ENCODE data around the gene PIGV. TPM values are rescaled to one million over a fixed set of nuclear protein-coding genes. Genes with fewer than 3 reads are reported as not detected.
"Not testable (repeated sequence)": the region's sequence is repeated elsewhere in the genome, so short reads cannot be mapped to it uniquely, and the experiment has no call there.

The PIGV gene
- total RNA-seq, 1 donor: 5.2 TPM

DNA sequence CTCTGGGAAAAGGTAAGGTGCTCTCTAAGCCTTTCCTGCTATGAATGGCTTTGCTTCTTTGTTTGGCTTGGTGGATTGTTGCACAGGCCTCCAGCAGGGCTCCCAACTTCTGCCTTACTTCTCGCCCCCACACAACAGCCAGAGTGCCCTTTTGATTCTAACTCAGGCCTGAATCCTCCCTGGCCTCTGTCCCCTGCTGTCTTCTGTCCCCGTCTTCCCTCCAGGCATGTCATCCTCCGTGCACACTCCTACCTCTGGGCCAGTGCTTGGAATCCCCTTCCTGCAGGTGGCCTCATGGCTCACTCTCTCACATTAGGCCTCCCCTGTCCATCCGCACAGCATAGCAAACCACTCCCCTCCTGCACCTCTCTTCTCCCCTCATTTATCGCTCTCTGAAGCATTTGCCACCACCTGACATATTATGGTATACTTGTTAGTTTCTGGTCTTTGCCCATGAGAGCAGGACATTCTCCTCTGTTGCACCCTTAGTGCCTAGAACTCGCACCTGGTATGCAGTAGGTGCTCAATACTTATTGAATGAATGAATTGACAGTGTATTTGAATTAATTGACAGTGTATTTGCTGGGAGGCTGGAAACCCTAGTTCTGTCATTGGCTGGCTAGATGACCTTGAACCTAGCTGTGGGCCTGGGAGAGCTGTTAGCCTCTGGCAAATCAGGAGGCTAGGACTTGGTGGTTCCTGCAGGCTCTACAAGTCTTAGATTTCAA, 41.6 kb downstream of the PIGV start:
- Histone ChIP-seq H3K4me1 (ENCODE audit: insufficient read depth, low read length) (peaks cover 75% of the 10 kb centered on the region), H3K9me3 (ENCODE audit: low read depth, low read length) (no peaks in the 10 kb centered on the region), H3K4me3 (ENCODE audit: low read length) (peak overlapping the region; percentile 23), H3K27me3 (ENCODE audit: insufficient read depth, low read length) (no peaks in the 10 kb centered on the region)

DNA sequence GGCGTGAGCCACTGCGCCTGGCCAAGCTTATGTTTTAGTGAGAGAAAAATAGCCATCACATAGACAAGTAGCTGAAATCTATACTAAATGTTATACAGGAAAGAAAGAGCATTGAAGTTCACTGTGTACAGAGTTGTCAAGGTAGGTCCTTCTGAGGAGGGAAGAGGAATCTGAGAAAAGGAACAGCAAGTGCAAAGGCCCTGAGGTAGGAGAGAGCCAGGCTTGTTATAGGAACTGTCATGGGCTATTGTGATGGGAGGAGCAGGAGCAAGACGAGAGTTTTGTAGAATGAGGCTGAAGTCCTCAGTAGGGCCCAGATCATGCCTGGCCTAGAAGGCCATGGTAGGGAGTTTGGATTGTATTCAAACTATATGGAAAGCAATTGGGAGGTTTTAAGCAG, 43.3 kb downstream of the PIGV start:
- peaks cover 71% of the 10 kb centered on the region for H3K4me1 ChIP-seq (ENCODE audit: insufficient read depth, low read length)
- H3K27me3 ChIP-seq (ENCODE audit: insufficient read depth, low read length): no peaks in the 10 kb centered on the region
- no peaks in the 10 kb centered on the region for H3K9me3 ChIP-seq (ENCODE audit: low read depth, low read length)
- H3K4me3 ChIP-seq (ENCODE audit: low read length): no peak overlapping the region

DNA sequence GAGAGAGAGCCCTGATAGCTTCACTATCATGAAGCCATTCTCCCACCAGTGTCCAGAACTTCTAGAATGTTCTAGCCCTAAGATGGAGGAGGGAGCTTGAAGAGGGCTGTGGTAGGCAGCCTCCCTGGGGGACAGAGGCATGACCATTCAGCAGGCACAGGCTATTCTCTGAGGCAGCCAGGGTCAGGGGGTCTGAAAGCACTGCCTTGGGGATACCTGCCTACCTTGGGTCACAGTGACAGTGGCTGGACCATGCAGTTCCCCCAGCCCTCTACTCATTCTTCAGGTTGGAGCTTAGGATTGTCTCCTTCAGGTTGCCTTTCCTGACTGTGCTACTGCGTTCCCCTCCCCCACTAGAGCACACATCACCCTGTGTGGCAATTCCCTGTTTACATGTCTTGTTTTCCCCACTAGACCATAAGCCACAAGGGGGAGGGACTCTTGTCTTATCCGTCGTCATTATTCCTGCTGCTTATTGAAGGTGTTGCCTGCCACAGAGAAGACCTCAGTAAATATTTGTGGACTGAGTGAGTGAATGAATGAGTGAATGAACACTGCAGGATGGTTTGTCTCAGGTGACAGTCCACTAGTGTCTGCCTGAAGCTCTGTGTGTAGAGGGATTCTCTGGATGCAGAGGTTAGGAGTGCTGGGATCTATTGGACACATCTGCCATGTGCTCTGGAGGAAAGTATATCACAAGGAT, 43.9 kb downstream of the PIGV start:
- Histone ChIP-seq H3K4me1 (ENCODE audit: insufficient read depth, low read length) (peaks cover 68% of the 10 kb centered on the region), H3K27me3 (ENCODE audit: insufficient read depth, low read length) (no peaks in the 10 kb centered on the region), H3K4me3 (ENCODE audit: low read length) (no peak overlapping the region), H3K9me3 (ENCODE audit: low read depth, low read length) (no peaks in the 10 kb centered on the region)

DNA sequence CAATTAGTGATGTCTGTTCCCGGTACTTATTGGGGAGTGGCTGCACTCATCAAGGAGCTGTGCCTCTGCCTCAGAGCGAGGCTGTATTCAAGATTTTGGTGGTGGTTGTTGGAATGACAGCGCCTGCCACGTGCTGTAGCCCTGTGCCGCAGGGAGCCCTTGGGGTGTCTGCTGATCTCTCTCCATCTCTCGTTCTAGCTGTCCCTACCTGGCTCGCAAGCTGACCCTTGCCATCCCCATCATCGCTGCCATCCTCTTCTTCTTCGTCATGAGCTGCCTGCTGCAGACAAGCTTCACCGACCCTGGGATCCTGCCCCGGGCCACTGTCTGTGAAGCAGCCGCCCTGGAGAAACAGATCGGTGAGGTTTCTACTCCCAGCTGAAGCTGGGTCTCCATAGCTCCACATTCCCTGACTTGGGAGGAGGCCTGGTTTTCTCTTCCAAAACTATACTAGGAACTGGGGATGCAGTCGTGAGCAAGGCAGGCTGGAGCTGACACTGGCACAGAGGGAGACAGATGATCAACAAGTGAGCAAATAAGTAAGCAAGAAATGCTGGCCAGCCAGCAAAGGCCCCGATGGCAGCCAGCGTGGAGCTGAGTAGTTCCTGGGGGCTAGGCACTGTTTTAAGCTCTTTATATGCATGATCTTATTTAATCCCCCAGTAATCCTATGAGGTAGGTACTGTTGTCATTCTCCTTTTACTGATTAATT, 44.7 kb downstream of the PIGV start:
- peaks cover 66% of the 10 kb centered on the region for H3K4me1 ChIP-seq (ENCODE audit: insufficient read depth, low read length)
- H3K9me3 ChIP-seq (ENCODE audit: low read depth, low read length): no peaks in the 10 kb centered on the region
- H3K4me3 ChIP-seq (ENCODE audit: low read length): no peak overlapping the region
- H3K27me3 ChIP-seq (ENCODE audit: insufficient read depth, low read length): no peaks in the 10 kb centered on the region

DNA sequence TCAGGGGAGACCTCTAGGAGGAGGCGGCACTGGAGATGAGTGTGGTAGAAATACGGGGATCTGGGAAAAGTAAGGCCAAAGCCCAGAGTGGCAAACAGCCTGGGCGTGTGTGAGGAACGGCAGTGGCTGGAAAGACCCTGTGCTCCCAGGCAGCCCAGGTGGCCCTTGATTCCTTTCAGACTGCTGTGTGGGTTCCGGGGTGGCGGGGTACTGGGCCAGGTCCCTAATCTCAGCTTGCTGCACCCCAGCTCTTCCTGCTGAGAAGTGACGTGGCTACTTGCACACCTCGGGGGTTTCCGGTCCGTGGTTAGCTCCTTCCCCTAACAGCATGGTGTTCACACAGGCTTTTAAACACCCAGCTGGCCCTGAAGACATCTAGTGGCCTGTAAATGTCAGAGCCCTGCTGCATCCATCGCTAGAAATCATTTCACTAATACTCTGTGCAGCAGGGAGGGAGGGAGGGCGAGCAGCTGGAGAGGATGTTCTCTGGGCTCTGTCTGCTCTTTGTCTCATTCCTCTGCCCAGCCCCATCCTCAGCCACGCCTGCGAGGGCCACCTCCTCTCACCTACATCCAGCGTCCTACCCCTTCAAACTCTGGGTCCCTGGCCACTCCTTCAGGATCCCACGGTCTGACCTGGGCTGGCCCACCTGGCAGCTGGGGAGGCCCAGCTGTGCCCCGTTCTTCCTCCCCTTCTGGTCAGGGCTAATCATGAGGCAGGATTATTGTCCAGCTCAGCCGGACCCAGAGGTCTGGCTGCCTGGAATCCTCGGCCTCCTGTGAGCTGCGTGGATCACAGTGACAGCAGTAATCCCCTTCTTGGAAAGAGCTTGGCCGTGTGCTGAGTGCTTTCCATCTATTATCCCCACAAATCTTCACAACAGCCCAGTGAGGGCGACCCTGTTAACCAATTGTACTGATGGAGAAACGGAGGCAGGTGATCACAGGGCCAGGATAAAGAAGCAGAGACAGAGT, 46.0 kb downstream of the PIGV start:
- H3K27me3 ChIP-seq (ENCODE audit: insufficient read depth, low read length): no peaks in the 10 kb centered on the region
- H3K9me3 ChIP-seq (ENCODE audit: low read depth, low read length): no peaks in the 10 kb centered on the region
- peaks cover 60% of the 10 kb centered on the region for H3K4me1 ChIP-seq (ENCODE audit: insufficient read depth, low read length)
- H3K4me3 ChIP-seq (ENCODE audit: low read length): peak overlapping the region; percentile 7

DNA sequence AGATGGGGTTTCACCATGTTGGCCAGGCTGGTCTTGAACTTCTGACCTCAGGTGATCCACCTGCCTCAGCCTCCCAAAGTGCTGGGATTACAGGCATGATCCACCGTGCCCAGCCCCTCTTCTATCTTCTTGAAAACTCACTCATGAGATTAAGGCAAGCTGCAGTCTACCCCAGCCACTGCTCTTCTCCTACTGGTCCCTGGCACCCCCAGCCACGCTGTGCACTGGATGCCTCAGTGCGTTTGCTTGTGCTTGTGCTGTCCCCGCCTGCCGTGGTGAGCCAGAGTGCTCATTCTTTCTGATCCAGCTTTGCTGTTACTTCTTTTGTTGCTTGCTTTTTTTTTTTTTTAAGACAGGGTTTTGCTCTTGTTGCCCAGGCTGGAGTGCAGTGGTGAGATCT, 49.9 kb downstream of the PIGV start:
- not testable (repeated sequence) for H3K27me3 ChIP-seq (ENCODE audit: insufficient read depth, low read length); H3K9me3 ChIP-seq (ENCODE audit: low read depth, low read length); H3K4me3 ChIP-seq (ENCODE audit: low read length)
- peaks cover 35% of the 10 kb centered on the region for H3K4me1 ChIP-seq (ENCODE audit: insufficient read depth, low read length)

DNA sequence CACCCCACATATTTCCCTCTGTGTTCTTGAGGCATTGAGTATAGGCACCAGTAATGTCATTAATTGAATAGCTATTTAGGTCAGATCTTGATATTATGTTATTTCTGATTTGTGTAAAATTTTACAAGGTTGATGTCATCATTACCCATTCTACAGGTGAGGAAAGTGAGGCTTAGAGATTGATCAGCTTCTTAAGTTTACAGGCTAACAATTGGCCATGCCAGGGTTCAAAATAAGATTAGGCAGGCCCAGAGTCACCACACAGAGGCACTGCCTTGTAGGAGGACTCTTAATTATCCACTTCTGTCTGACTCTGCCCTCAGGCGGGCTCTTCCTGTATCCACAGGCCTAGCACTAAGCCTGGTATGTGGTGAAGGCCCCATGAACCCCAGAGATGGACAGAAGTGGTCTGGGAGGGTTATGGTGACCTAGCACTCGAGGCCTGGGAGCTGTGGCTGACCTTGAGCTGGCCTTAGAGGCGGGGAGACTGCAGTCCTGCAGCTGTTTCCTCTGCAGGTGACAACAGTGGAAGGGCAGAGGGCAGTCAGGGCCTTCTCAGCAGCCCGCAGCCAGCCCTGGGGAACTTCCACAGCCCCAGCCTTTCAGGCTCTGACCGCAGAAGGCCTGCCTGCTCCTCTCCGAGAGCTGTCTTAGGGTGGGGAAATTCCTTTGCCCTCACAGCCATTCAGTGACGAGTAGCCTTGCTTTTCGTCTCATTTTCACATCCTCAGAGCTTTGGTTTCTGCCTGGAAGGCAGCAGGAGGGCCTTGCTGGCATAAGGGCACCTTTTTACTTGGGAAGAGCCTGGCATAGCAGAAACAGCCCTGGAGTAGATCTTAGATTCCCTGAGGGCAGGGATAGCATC, 51.0 kb downstream of the PIGV start:
- H3K4me3 ChIP-seq (ENCODE audit: low read length): no peak overlapping the region
- H3K27me3 ChIP-seq (ENCODE audit: insufficient read depth, low read length): no peaks in the 10 kb centered on the region
- H3K9me3 ChIP-seq (ENCODE audit: low read depth, low read length): no peaks in the 10 kb centered on the region
- H3K4me1 ChIP-seq (ENCODE audit: insufficient read depth, low read length): peaks cover 24% of the 10 kb centered on the region

DNA sequence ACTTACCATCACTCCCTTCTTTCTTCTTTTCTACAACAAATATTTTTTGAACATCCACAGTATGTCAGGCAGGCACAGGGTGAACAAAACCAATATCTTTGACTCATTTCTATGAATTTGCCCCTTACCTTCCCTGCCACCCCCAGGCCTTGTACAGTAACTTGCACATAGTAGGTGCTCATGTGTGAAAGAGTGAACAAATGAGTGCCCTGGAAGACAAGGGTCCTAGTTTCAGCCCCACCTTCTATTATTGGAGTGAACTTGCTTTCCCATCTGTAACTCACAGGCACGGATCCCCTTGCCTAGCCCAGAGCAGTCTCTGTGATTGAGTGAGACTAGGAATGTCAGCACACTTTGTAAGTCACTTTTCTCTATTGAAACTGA, 51.6 kb downstream of the PIGV start:
- no peaks in the 10 kb centered on the region for H3K27me3 ChIP-seq (ENCODE audit: insufficient read depth, low read length)
- H3K9me3 ChIP-seq (ENCODE audit: low read depth, low read length): no peaks in the 10 kb centered on the region
- peaks cover 19% of the 10 kb centered on the region for H3K4me1 ChIP-seq (ENCODE audit: insufficient read depth, low read length)
- H3K4me3 ChIP-seq (ENCODE audit: low read length): no peak overlapping the region

DNA sequence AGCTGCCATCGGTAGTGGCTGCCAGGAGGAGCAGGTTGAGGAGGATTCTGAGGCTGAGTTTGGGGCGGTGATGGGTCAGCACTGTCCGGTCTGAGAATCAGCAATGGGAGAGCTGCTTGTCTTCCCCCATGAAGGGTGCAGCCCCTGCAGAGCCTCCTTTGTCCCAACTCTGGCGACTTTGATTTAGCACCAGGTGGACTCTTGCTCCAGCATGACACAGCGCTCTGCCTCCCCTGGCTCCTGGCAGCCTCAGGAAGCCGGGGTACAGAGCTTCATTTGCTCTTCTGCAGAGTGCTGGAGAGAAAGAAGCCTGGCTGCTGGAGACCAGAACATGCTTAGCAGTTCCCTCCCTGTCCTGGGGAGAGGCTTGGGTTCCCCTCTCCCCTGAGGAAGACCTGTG, 52.0 kb downstream of the PIGV start:
- H3K27me3 ChIP-seq (ENCODE audit: insufficient read depth, low read length): no peaks in the 10 kb centered on the region
- H3K4me1 ChIP-seq (ENCODE audit: insufficient read depth, low read length): peaks cover 16% of the 10 kb centered on the region
- no peaks in the 10 kb centered on the region for H3K9me3 ChIP-seq (ENCODE audit: low read depth, low read length)
- no peak overlapping the region for H3K4me3 ChIP-seq (ENCODE audit: low read length)

DNA sequence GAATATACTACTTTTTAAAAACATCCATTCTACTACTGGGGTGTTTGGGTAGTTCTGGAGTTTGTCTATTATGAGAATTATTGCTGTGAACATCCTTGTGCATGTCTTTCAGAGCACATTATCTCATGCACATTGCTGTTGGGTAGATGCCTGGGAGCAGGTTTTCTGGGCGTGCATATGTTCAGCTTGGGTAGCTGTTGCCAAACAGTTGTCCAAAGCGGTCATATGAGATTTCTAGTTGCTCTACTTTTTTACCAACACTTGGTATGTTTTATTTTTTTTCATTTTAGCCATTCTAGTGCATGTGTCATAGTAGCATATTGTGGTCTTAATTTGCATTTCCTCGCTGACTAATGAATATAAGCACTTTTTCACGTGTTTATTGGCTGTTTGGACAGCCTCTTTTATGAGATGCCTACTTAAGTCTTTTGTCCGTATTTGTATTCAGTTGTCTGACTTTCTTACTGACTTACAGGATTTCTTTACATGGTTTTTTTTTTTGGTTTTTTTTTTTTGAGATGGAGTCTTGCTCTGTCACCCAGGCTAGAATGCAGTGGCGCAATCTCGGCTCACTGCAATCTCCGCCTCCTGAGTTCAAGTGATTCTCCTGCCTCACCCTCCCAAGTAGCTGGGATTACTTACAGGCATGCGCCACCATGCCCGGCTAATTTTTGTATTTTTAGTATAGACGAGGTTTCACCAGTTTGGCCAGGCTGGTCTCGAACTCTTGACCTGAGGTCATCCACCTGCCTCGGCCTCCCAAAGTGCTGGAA, 56.9 kb downstream of the PIGV start:
- Histone ChIP-seq H3K27me3 (ENCODE audit: insufficient read depth, low read length) (no peaks in the 10 kb centered on the region), H3K4me1 (ENCODE audit: insufficient read depth, low read length) (peaks cover 3% of the 10 kb centered on the region), H3K4me3 (ENCODE audit: low read length) (no peak overlapping the region), H3K9me3 (ENCODE audit: low read depth, low read length) (no peaks in the 10 kb centered on the region)

DNA sequence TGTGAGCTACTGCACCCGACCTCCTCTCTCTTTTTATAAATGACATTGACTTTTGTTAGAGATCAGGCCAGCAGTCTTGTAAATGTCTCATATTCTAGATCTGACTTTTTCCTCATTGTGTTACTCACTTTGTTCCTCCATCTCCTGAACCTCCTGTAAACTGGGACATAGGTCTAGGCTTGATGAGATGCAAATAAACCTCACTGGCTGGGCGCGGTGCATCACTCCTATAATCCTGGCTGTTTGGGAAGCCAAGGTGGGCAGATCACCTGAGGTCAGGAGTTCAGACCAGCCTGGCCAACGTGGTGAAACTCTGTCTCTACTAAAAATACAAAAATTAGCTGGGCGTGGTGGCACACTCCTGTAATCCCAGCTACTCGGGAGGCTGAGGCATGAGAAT, 60.1 kb downstream of the PIGV start:
- not testable (repeated sequence) for H3K27me3 ChIP-seq (ENCODE audit: insufficient read depth, low read length); H3K4me3 ChIP-seq (ENCODE audit: low read length); H3K4me1 ChIP-seq (ENCODE audit: insufficient read depth, low read length); H3K9me3 ChIP-seq (ENCODE audit: low read depth, low read length)

Data from mononuclear cell (primary cell).